ENCODE measurements around the gene ILKAP.

- TF ChIP-seq CTCF (IDR thresholded peaks at IDR 0.05; ENCODE audit: insufficient read depth, low read length), result no peak
- TF ChIP-seq, protein P1, sequence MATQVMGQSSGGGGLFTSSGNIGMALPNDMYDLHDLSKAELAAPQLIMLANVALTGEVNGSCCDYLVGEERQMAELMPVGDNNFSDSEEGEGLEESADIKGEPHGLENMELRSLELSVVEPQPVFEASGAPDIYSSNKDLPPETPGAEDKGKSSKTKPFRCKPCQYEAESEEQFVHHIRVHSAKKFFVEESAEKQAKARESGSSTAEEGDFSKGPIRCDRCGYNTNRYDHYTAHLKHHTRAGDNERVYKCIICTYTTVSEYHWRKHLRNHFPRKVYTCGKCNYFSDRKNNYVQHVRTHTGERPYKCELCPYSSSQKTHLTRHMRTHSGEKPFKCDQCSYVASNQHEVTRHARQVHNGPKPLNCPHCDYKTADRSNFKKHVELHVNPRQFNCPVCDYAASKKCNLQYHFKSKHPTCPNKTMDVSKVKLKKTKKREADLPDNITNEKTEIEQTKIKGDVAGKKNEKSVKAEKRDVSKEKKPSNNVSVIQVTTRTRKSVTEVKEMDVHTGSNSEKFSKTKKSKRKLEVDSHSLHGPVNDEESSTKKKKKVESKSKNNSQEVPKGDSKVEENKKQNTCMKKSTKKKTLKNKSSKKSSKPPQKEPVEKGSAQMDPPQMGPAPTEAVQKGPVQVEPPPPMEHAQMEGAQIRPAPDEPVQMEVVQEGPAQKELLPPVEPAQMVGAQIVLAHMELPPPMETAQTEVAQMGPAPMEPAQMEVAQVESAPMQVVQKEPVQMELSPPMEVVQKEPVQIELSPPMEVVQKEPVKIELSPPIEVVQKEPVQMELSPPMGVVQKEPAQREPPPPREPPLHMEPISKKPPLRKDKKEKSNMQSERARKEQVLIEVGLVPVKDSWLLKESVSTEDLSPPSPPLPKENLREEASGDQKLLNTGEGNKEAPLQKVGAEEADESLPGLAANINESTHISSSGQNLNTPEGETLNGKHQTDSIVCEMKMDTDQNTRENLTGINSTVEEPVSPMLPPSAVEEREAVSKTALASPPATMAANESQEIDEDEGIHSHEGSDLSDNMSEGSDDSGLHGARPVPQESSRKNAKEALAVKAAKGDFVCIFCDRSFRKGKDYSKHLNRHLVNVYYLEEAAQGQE (IDR thresholded peaks at IDR 0.05; ENCODE audit: insufficient replicate concordance, low read depth), result no peak
Observed at GRCh38 chr2:238235331-238235732, 31.8 kb upstream of the ILKAP start.
